SK-N-SH (cell line): ENCODE results near the gene R3HDM1.

ENCODE experiments used
- EP300 ChIP-seq, 2 experiments: IDR thresholded peaks; 2 replicates each; pipeline versions ENCODE4 v1.4.0 to v1.6.1; 2012; ENCODE audit warnings: borderline replicate concordance in 1 of 2, low read depth in 1 of 2, low read length in 1 of 2
- EZH2phosphoT487 ChIP-seq: fragments of 200-600 bp; sonication (generic); IDR thresholded peaks from 2 replicates; pipeline ENCODE4 v1.6.1; 2017; ENCODE audit warnings: low read depth, mixed run types, mild to moderate bottlenecking, antibody characterized with exemption, moderate library complexity, borderline replicate concordance
- MXI1 ChIP-seq: IDR thresholded peaks from 2 replicates; pipeline ENCODE4 v1.6.1; 2012; ENCODE audit warnings: mild to moderate bottlenecking, low read depth, low read length, improper control_type of control experiment
- RFX5 ChIP-seq: IDR thresholded peaks from 2 replicates; pipeline ENCODE4 v1.6.1; 2012; ENCODE audit warnings: mild to moderate bottlenecking, improper control_type of control experiment, low read length
- TAF1 ChIP-seq: IDR thresholded peaks from 2 replicates; pipeline ENCODE4 v1.6.1; 2012; ENCODE audit warnings: low read depth, mild to moderate bottlenecking, low read length, moderate library complexity, borderline replicate concordance
- YY1 ChIP-seq: IDR thresholded peaks from 2 replicates; pipeline ENCODE4 v1.4.0; 2012; ENCODE audit warnings: low read depth, mild to moderate bottlenecking
- TF ChIP-seq, protein P1 (sequence below): fragments of 200-600 bp; sonication (generic); IDR thresholded peaks from 2 replicates; pipeline ENCODE4 v1.6.1; 2017; ENCODE audit warnings: antibody characterized with exemption, mild to moderate bottlenecking, moderate library complexity
- TF ChIP-seq, protein P2 (sequence below): IDR thresholded peaks from 2 replicates; pipeline ENCODE4 v1.4.0; 2012; ENCODE audit warnings: low read depth, borderline replicate concordance
- TF ChIP-seq, protein P3 (sequence below): IDR thresholded peaks from 2 replicates; pipeline ENCODE4 v1.4.0; 2012; ENCODE audit warnings: low read depth

DNA sequence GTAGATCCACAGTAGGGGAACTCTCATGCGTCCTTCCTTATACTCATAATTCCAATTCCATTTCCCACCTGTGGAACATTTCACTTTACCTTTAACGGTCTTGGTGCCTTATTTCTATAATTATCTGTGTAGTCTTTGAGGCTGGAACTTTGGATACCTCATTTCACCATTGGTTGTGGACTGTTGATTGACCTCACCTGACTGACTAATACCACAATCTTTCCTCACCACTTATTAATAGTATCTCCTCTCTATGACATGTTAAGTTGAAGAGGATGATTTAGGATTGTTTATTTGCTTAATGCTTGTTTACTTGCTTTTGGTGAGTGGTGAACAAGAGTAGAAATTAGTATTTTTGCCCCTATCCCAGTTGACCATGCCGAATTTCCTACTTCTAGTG, 50.0 kb downstream of the R3HDM1 start:
- TF ChIP-seq, protein P1, sequence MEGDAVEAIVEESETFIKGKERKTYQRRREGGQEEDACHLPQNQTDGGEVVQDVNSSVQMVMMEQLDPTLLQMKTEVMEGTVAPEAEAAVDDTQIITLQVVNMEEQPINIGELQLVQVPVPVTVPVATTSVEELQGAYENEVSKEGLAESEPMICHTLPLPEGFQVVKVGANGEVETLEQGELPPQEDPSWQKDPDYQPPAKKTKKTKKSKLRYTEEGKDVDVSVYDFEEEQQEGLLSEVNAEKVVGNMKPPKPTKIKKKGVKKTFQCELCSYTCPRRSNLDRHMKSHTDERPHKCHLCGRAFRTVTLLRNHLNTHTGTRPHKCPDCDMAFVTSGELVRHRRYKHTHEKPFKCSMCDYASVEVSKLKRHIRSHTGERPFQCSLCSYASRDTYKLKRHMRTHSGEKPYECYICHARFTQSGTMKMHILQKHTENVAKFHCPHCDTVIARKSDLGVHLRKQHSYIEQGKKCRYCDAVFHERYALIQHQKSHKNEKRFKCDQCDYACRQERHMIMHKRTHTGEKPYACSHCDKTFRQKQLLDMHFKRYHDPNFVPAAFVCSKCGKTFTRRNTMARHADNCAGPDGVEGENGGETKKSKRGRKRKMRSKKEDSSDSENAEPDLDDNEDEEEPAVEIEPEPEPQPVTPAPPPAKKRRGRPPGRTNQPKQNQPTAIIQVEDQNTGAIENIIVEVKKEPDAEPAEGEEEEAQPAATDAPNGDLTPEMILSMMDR: no peak
- TF ChIP-seq, protein P2, sequence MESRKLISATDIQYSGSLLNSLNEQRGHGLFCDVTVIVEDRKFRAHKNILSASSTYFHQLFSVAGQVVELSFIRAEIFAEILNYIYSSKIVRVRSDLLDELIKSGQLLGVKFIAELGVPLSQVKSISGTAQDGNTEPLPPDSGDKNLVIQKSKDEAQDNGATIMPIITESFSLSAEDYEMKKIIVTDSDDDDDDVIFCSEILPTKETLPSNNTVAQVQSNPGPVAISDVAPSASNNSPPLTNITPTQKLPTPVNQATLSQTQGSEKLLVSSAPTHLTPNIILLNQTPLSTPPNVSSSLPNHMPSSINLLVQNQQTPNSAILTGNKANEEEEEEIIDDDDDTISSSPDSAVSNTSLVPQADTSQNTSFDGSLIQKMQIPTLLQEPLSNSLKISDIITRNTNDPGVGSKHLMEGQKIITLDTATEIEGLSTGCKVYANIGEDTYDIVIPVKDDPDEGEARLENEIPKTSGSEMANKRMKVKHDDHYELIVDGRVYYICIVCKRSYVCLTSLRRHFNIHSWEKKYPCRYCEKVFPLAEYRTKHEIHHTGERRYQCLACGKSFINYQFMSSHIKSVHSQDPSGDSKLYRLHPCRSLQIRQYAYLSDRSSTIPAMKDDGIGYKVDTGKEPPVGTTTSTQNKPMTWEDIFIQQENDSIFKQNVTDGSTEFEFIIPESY: no peak
- TF ChIP-seq YY1 (no peak), TAF1 (no peak), EZH2phosphoT487 (no peak), EP300 (IDR thresholded peaks at IDR 0.05; ENCODE audit: borderline replicate concordance in 1 of 2, low read depth in 1 of 2, low read length in 1 of 2) (no peak), MXI1 (no peak), RFX5 (no peak)
- TF ChIP-seq, protein P3, sequence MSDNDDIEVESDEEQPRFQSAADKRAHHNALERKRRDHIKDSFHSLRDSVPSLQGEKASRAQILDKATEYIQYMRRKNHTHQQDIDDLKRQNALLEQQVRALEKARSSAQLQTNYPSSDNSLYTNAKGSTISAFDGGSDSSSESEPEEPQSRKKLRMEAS: no peak
